Lower lobe of right lung (tissue), 2 donors: ENCODE measurements around the gene FOXJ3. TPM values are rescaled to one million over a fixed set of nuclear protein-coding genes. Genes with fewer than 3 reads are reported as not detected.

Experiments
- ATAC-seq, 2 donors: fragments of 200-7000 bp; cut with Tn5 transposase; one replicate each; pipeline ENCODE4 v1.9.1; 2020 to 2022; ENCODE audit warnings: mild to moderate bottlenecking in 2 of 2, moderate library complexity in 2 of 2
- DNase-seq: peaks from one replicate; pipeline ENCODE4 v3.0.0-alpha.2; 2020
- H3K27ac ChIP-seq: fragments of 200-600 bp; one replicate; pipeline ENCODE4 v1.8.0; 2022
- H3K27me3 ChIP-seq: fragments of 200-600 bp; one replicate; pipeline ENCODE4 v1.8.0; 2022; ENCODE audit warnings: low read depth
- H3K36me3 ChIP-seq: fragments of 200-600 bp; one replicate; pipeline ENCODE4 v1.8.0; 2022; ENCODE audit warnings: mild to moderate bottlenecking
- H3K4me1 ChIP-seq: fragments of 200-600 bp; one replicate; pipeline ENCODE4 v1.8.0; 2022
- H3K4me3 ChIP-seq: fragments of 200-600 bp; one replicate; pipeline ENCODE4 v1.8.0; 2022; ENCODE audit warnings: mild to moderate bottlenecking
- H3K9me3 ChIP-seq: fragments of 200-600 bp; one replicate; pipeline ENCODE4 v1.8.0; 2022
- CTCF ChIP-seq: fragments of 200-600 bp; IDR thresholded peaks from one replicate; pipeline ENCODE4 v1.8.0; 2022; ENCODE audit warnings: antibody characterized with exemption, mild to moderate bottlenecking
- intact Hi-C: fragments of 100-400 bp; cut with DNase I; formaldehyde crosslinking; loops from one replicate; pipeline ENCODE4 v1.11.0; 2022
- total RNA-seq: library from RNA; stranded (reverse); fragmentation: NEBNext Ultra II Directional; extraction: Animal tissue kit (Norgen Biotek cat#: 25700); gene quantifications from one replicate; pipeline ENCODE4 v1.2.1, GENCODE V29; 2021
- donor health status: DM: no; HTN: yes; CAD: no; lungs with severe emphysema.

FOXJ3 gene
- total RNA-seq, 1 donor from 2014 or later, result 44.0 TPM

- no peak for DNase-seq
Observed at GRCh38 chr1:42251042-42251441, 84.0 kb downstream of the FOXJ3 start.

GRCh38 chr1:42250164-42250563 is 84.9 kb downstream of the FOXJ3 start:
- Histone ChIP-seq H3K4me3 (no peak overlapping the region), H3K9me3 (peaks cover 7% of the 10 kb centered on the region), H3K36me3 (no peaks in the 10 kb centered on the region), H3K4me1 (peaks cover 8% of the 10 kb centered on the region), H3K27me3 (no peaks in the 10 kb centered on the region), H3K27ac (no peak overlapping the region)
- no peak for ATAC-seq
- intact Hi-C loops, result no loop called here
- DNase-seq, result no peak
- TF ChIP-seq CTCF, result no peak

More at GRCh38 chr1:42251042-42251441, 84.0 kb downstream of the FOXJ3 start:
- Histone ChIP-seq H3K36me3 (no peaks in the 10 kb centered on the region), H3K27me3 (no peaks in the 10 kb centered on the region), H3K9me3 (peaks cover 7% of the 10 kb centered on the region), H3K27ac (no peak overlapping the region), H3K4me3 (no peak overlapping the region), H3K4me1 (peaks cover 8% of the 10 kb centered on the region)
- no peak for TF ChIP-seq CTCF
- intact Hi-C loops, result no loop called here
- ATAC-seq, result no peak

GRCh38 chr1:42240966-42241755 is 93.9 kb downstream of the FOXJ3 start:
- no peak for TF ChIP-seq CTCF
- Histone ChIP-seq H3K27ac (no peak overlapping the region), H3K36me3 (no peaks in the 10 kb centered on the region), H3K9me3 (peaks cover 14% of the 10 kb centered on the region), H3K4me3 (no peak overlapping the region), H3K27me3 (no peaks in the 10 kb centered on the region), H3K4me1 (peaks cover 9% of the 10 kb centered on the region)
- intact Hi-C loops, result no loop called here
- ATAC-seq (peak in 1 of 2 donors; percentile 23), DNase-seq (no peak)

GRCh38 chr1:42239555-42239954 is 95.5 kb downstream of the FOXJ3 start:
- ATAC-seq (no peak), DNase-seq (no peak)
- Histone ChIP-seq H3K4me1 (peaks cover 9% of the 10 kb centered on the region), H3K27me3 (no peaks in the 10 kb centered on the region), H3K27ac (no peak overlapping the region), H3K9me3 (peaks cover 14% of the 10 kb centered on the region), H3K36me3 (no peaks in the 10 kb centered on the region), H3K4me3 (no peak overlapping the region)
- intact Hi-C loops, result no loop called here
- no peak for TF ChIP-seq CTCF

- H3K9me3 ChIP-seq, result peaks cover 14% of the 10 kb centered on the region
- DNase-seq (no peak), ATAC-seq (no peak)
- intact Hi-C loops, result no loop called here
- no peaks in the 10 kb centered on the region for H3K27me3 ChIP-seq
- no peak for TF ChIP-seq CTCF
- H3K27ac ChIP-seq, result no peak overlapping the region
- no peak overlapping the region for H3K4me3 ChIP-seq
- H3K4me1 ChIP-seq, result peaks cover 9% of the 10 kb centered on the region
- H3K36me3 ChIP-seq, result no peaks in the 10 kb centered on the region
Observed at GRCh38 chr1:42239041-42239440, 96.0 kb downstream of the FOXJ3 start.
